ENCODE results near the gene HAL. TPM values are rescaled to one million over a fixed set of nuclear protein-coding genes. Genes with fewer than 3 reads are reported as not detected.

The HAL gene
- polyA plus RNA-seq, 1 of the 3 experiments (the other 2 are of a cell fraction) = 0.08 TPM

- no peak overlapping the region for H3K9ac ChIP-seq
- peaks cover 0 to 7% of the 10 kb centered on the region in 2 experiments; a peak in 2 of 4 replicates for H3K4me1 ChIP-seq (ENCODE audit: control insufficient read depth in 1 of 2, insufficient read depth in 2 of 2, low read depth in 1 of 2, low read length in 1 of 2)
- 84% methylated on average over 10 of the region's 10 CpGs for WGBS (ENCODE audit: low lambda C conversion rate)
- TF ChIP-seq USF2 (IDR thresholded peaks at IDR 0.05; ENCODE audit: borderline replicate concordance, low read depth, low read length) (no peak), EP300 (IDR thresholded peaks at IDR 0.05; ENCODE audit: borderline replicate concordance in 1 of 2, low read depth in 1 of 2, low read length in 1 of 2) (no peak), FOXM1 (IDR thresholded peaks at IDR 0.05; ENCODE audit: low read depth) (no peak), CTCF (IDR thresholded peaks at IDR 0.05) (no peak), NFIC (IDR thresholded peaks at IDR 0.05; ENCODE audit: borderline replicate concordance) (no peak), SMC3 (IDR thresholded peaks at IDR 0.05; ENCODE audit: low read depth, low read length) (no peak), FOSL2 (IDR thresholded peaks at IDR 0.05; ENCODE audit: borderline replicate concordance, low read depth) (no peak), POLR2AphosphoS5 (IDR thresholded peaks at IDR 0.05; ENCODE audit: low read depth, low read length) (no peak), SIN3A (IDR thresholded peaks at IDR 0.05; ENCODE audit: borderline replicate concordance, low read depth, low read length) (no peak), FOXJ3 (CRISPR knock-in tag; IDR thresholded peaks at IDR 0.05) (no peak), RAD21 (IDR thresholded peaks at IDR 0.05; ENCODE audit: low read length) (no peak), MXI1 (IDR thresholded peaks at IDR 0.05; ENCODE audit: low read depth, low read length) (no peak), ZBTB33 (IDR thresholded peaks at IDR 0.05; ENCODE audit: borderline replicate concordance, low read depth) (no peak), RFX5 (IDR thresholded peaks at IDR 0.05; ENCODE audit: low read length) (no peak), GATA2 (CRISPR knock-in tag; IDR thresholded peaks at IDR 0.05) (no peak)
- TF ChIP-seq, protein P1, sequence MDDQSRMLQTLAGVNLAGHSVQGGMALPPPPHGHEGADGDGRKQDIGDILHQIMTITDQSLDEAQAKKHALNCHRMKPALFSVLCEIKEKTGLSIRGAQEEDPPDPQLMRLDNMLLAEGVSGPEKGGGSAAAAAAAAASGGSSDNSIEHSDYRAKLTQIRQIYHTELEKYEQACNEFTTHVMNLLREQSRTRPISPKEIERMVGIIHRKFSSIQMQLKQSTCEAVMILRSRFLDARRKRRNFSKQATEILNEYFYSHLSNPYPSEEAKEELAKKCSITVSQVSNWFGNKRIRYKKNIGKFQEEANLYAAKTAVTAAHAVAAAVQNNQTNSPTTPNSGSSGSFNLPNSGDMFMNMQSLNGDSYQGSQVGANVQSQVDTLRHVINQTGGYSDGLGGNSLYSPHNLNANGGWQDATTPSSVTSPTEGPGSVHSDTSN (IDR thresholded peaks at IDR 0.05) = no peak
- H3K79me2 ChIP-seq (ENCODE audit: insufficient read depth) = no peaks in the 10 kb centered on the region
- H4K20me1 ChIP-seq (ENCODE audit: insufficient read depth) = no peaks in the 10 kb centered on the region
- DNase-seq = no peak
- no peaks in the 10 kb centered on the region for H3K9me2 ChIP-seq
- H2AFZ ChIP-seq (ENCODE audit: low read depth) = no peak overlapping the region
- ChIA-PET CTCF (interaction anchor here (0.8 to 5.9 kb wide), 8 partner anchors 10 to 369 kb away, joined by 3 to 41 read pairs (median 9); no protein-coding TSS in a partner anchor), POLR2A (interaction anchor here (1.0 to 2.1 kb wide), 4 partner anchors 9 to 91 kb away, joined by 3 to 7 read pairs (median 6); partner anchors contain the start of gene LTA4H)
- no peaks in the 10 kb centered on the region for H3F3A ChIP-seq (replicated peaks; ENCODE audit: insufficient read depth)
- H3K36me3 ChIP-seq (replicated peaks in 1 of 2; ENCODE audit: control insufficient read depth in 1 of 2, insufficient read depth in 2 of 2, low read length in 1 of 2) = no peaks in the 10 kb centered on the region
- no peak overlapping the region for H3K4me2 ChIP-seq
- no peak overlapping the region for H3K4me3 ChIP-seq (ENCODE audit: low read depth in 2 of 2, low read length in 1 of 2)
- no peaks in the 10 kb centered on the region for H3K27me3 ChIP-seq (ENCODE audit: insufficient read depth)
- H3K27ac ChIP-seq (ENCODE audit: low read depth in 2 of 2, low read length in 1 of 2) = no peak overlapping the region
- no peaks in the 10 kb centered on the region for H3K9me3 ChIP-seq
Measured at GRCh38 chr12:95944108-95944704, 51.9 kb downstream of the HAL start.
